ENCODE results near the gene DEDD. TPM values are rescaled to one million over a fixed set of nuclear protein-coding genes. Genes with fewer than 3 reads are reported as not detected.
A peak's percentile ranks its signal among the peaks of the same experiment; 100 is the strongest.

The DEDD gene
- total RNA-seq, 1 donor from 2014 or later: 43.7 TPM

DNA sequence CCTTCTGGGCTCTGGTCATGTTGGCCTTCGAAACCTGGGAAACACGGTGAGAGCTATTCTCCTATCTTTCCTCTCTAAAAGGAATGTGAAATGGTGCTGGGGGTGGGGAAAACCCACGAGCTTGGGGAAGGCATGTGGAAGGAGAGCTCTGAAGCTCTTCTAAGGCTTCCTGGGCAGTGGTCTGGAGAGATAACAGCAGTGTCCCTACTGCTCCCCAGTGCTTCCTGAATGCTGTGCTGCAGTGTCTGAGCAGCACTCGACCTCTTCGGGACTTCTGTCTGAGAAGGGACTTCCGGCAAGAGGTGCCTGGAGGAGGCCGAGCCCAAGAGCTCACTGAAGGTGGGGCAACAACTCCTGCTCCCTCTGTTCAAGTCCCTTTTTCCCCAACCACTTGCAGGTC, 29.6 kb upstream of the DEDD start:
- no peak for DNase-seq (ENCODE audit: low spot score in 2 of 2, unreplicated experiment in 2 of 2)
- Mint-ChIP-seq H3K27ac (peak overlapping the region; percentile 9), H3K4me3 (peak overlapping the region; percentile 38), H3K27me3 (ENCODE audit: low read depth) (no peaks in the 10 kb centered on the region), H3K4me1 (peaks cover 26% of the 10 kb centered on the region), H3K36me3 (peaks cover 34% of the 10 kb centered on the region), H3K9me3 (no peaks in the 10 kb centered on the region)
- TF ChIP-seq, protein P1, sequence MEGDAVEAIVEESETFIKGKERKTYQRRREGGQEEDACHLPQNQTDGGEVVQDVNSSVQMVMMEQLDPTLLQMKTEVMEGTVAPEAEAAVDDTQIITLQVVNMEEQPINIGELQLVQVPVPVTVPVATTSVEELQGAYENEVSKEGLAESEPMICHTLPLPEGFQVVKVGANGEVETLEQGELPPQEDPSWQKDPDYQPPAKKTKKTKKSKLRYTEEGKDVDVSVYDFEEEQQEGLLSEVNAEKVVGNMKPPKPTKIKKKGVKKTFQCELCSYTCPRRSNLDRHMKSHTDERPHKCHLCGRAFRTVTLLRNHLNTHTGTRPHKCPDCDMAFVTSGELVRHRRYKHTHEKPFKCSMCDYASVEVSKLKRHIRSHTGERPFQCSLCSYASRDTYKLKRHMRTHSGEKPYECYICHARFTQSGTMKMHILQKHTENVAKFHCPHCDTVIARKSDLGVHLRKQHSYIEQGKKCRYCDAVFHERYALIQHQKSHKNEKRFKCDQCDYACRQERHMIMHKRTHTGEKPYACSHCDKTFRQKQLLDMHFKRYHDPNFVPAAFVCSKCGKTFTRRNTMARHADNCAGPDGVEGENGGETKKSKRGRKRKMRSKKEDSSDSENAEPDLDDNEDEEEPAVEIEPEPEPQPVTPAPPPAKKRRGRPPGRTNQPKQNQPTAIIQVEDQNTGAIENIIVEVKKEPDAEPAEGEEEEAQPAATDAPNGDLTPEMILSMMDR (IDR thresholded peaks at IDR 0.05; ENCODE audit: unreplicated experiment): no peak

DNA sequence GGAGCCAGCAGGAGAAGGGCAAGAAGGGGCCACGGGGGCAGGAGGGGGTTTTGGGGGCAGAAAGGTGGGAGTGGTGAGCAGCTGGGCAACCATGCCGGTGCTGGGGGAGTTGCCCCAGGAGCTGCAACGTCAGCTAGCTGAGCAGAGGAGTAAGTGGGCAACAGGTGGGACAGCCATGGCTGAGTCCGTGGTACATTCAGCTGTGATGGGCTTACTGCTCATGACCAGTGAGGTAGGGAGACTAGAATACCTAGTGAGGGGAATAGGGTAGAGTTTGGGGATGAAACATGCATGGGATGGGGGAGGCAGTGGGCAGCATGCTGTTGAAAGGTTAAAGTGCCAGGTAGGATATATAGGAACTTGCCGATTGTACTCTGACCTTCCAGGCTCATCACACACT, 29.2 kb upstream of the DEDD start:
- H3K9me3 Mint-ChIP-seq: no peaks in the 10 kb centered on the region
- peaks cover 23% of the 10 kb centered on the region for H3K4me1 Mint-ChIP-seq
- peaks cover 37% of the 10 kb centered on the region for H3K36me3 Mint-ChIP-seq
- no peak for DNase-seq (ENCODE audit: low spot score in 2 of 2, unreplicated experiment in 2 of 2)
- TF ChIP-seq, protein P1 (IDR thresholded peaks at IDR 0.05; ENCODE audit: unreplicated experiment): no peak
- H3K27ac Mint-ChIP-seq: no peak overlapping the region
- peak overlapping the region; percentile 1 for H3K4me3 Mint-ChIP-seq
- H3K27me3 Mint-ChIP-seq (ENCODE audit: low read depth): no peaks in the 10 kb centered on the region

DNA sequence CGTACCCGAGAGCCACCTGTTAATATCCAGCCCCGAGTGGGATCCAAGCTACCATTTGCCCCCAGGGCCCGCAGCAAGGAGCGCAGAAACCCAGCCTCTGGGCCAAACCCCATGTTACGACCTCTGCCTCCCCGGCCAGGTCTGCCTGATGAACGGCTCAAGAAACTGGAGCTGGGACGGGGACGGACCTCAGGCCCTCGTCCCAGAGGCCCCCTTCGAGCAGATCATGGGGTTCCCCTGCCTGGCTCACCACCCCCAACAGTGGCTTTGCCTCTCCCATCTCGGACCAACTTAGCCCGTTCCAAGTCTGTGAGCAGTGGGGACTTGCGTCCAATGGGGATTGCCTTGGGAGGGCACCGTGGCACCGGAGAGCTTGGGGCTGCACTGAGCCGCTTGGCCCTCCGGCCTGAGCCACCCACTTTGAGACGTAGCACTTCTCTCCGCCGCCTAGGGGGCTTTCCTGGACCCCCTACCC, 28.2 kb upstream of the DEDD start:
- no peak for DNase-seq (ENCODE audit: low spot score in 2 of 2, unreplicated experiment in 2 of 2)
- no peaks in the 10 kb centered on the region for H3K9me3 Mint-ChIP-seq
- TF ChIP-seq, protein P1 (IDR thresholded peaks at IDR 0.05; ENCODE audit: unreplicated experiment): no peak
- no peaks in the 10 kb centered on the region for H3K27me3 Mint-ChIP-seq (ENCODE audit: low read depth)
- H3K27ac Mint-ChIP-seq: peak overlapping the region; percentile 78
- H3K4me1 Mint-ChIP-seq: peaks cover 23% of the 10 kb centered on the region
- peak overlapping the region; percentile 87 for H3K4me3 Mint-ChIP-seq
- peaks cover 37% of the 10 kb centered on the region for H3K36me3 Mint-ChIP-seq

DNA sequence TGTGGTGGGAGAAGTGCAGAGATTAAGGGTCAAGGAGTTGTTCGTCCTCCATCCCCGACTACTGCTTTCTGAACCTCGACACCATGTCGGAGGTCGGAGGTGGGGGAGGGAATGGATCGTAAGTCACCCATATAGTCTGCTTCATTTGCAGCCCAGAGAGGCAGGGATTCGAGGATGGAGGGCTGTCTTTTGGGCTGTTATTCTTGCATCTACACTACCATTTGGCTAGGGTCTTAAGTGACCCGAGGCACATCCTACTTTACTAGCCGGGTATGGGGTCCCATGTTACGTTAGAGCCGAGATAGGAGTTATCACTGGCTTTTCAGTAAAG, 27.4 kb upstream of the DEDD start:
- Mint-ChIP-seq H3K27me3 (ENCODE audit: low read depth) (no peaks in the 10 kb centered on the region), H3K4me1 (peaks cover 30% of the 10 kb centered on the region), H3K9me3 (no peaks in the 10 kb centered on the region), H3K27ac (peak overlapping the region; percentile 78), H3K36me3 (peaks cover 40% of the 10 kb centered on the region), H3K4me3 (peak overlapping the region; percentile 87)
- no peak for DNase-seq (ENCODE audit: low spot score in 2 of 2, unreplicated experiment in 2 of 2)
- TF ChIP-seq, protein P1 (IDR thresholded peaks at IDR 0.05; ENCODE audit: unreplicated experiment): no peak

DNA sequence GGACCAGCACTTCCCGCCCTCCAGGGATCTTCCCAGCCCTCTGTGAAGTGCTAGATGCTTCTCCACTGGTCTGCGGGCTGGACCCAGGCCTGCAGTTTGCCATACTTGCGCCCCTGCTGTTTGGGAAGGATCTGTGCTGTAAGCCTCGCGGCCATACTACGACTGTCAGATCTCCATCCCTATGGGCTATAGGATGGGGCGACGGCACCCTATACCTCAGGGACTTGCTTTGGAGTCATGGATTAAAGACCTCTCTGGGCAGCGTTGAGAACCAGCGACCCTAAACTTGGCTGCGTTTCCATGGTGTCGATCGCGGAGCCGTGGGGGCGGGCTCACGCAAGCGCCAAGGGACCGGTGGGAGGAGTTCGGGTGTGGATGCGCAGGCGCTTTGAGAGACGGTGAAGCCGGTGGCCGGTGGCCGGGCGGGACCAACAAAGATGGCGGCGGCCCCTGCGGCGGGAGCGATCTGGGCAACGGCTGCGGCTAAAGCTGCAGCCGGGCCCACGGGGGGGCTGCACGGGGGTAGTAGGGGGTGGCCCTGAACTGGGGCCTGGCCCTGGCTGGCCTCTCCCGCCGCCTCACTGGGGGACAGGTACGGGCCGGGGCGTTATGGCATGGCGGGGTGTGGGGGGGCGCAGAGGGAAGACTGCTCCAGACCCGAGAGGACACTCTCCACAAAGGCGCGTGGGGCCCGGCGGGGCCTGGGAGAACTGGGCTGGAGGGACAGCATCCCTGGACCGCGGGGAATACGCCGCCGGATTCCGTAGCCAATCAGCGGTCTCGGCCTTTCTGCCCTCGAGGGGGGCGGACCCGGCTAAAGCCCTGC, 26.8 kb upstream of the DEDD start, which contains the start of gene USP21:
Gene USP21, plus strand, starts transcription at position 414 of the 826 bp plus-strand sequence. CDS start 1,141 bp downstream, outside the sequence.
- H3K9me3 Mint-ChIP-seq: no peaks in the 10 kb centered on the region
- DNase-seq (ENCODE audit: low spot score in 2 of 2, unreplicated experiment in 2 of 2): peak; percentile 88 to 96
- TF ChIP-seq, protein P1 (IDR thresholded peaks at IDR 0.05; ENCODE audit: unreplicated experiment): no peak
- H3K36me3 Mint-ChIP-seq: peaks cover 38% of the 10 kb centered on the region
- H3K27me3 Mint-ChIP-seq (ENCODE audit: low read depth): no peaks in the 10 kb centered on the region
- peak within 1 kb of the TSS; percentile 89 for H3K27ac Mint-ChIP-seq
- peak within 1 kb of the TSS; percentile 87 for H3K4me3 Mint-ChIP-seq
- peaks cover 33% of the 10 kb centered on the region for H3K4me1 Mint-ChIP-seq
